GM12878 (cell line): ENCODE data around the gene F8A3.

Experiments
- POLR2A ChIP-seq: IDR thresholded peaks from 2 replicates; pipeline ENCODE4 v1.6.1; 2011; ENCODE audit warnings: low read depth, mild to moderate bottlenecking, low read length
- TF ChIP-seq, protein P1 (sequence below), 3 experiments: IDR thresholded peaks in 2 of 3; conservative IDR thresholded peaks in 1 of 3; 2 replicates each; pipeline ENCODE4 v1.5.1; 2011; ENCODE audit warnings: low read depth in 3 of 3, low read length in 3 of 3, mild to moderate bottlenecking in 3 of 3, control low read depth in 2 of 3, moderate library complexity in 2 of 3, inconsistent platforms in 1 of 3, mixed read lengths in 1 of 3; ENCODE audit not compliant: control insufficient read depth in 2 of 3, insufficient read depth in 1 of 3; ENCODE audit errors: extremely low read depth in 1 of 3

- TF ChIP-seq, protein P1, sequence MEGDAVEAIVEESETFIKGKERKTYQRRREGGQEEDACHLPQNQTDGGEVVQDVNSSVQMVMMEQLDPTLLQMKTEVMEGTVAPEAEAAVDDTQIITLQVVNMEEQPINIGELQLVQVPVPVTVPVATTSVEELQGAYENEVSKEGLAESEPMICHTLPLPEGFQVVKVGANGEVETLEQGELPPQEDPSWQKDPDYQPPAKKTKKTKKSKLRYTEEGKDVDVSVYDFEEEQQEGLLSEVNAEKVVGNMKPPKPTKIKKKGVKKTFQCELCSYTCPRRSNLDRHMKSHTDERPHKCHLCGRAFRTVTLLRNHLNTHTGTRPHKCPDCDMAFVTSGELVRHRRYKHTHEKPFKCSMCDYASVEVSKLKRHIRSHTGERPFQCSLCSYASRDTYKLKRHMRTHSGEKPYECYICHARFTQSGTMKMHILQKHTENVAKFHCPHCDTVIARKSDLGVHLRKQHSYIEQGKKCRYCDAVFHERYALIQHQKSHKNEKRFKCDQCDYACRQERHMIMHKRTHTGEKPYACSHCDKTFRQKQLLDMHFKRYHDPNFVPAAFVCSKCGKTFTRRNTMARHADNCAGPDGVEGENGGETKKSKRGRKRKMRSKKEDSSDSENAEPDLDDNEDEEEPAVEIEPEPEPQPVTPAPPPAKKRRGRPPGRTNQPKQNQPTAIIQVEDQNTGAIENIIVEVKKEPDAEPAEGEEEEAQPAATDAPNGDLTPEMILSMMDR (IDR thresholded peaks at IDR 0.05 in 2 of 3, conservative IDR thresholded peaks at IDR 0.05 in 1 of 3; ENCODE audit: control insufficient read depth in 2 of 3, extremely low read depth in 1 of 3, insufficient read depth in 1 of 3, low read depth in 3 of 3, low read length in 3 of 3), result no peak
- no peak for TF ChIP-seq POLR2A
Measured at GRCh38 chrX:155434906-155435743, 23.3 kb downstream of the F8A3 start.
